Measurements from ENCODE around the gene L3MBTL3.

The L3MBTL3 gene

DNA sequence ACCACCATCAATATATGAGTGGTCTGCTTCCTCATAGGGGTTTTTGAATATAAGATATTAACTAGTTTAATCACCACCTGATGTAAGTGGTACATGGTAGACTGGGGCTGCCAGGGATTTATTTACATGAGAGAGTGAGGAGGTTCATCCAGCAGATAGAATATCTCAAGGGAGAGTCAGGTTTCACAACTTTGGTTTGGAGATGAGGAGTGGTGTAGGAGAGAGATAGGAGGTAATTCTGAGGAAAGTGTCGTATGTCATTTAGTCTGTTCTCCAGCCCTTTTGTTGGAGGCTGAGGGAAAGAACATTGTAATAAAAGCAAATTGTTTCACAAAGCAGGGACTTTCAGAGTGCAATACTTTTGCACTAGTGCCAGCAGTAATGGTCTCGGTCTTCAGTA, 16.8 kb downstream of the L3MBTL3 start:
- Histone ChIP-seq H3K27ac (ENCODE audit: low read depth, low read length) (no peak overlapping the region), H3K9ac (ENCODE audit: low read length) (no peak overlapping the region), H3K36me3 (ENCODE audit: low read length) (no peaks in the 10 kb centered on the region), H4K20me1 (ENCODE audit: low read depth, low read length) (no peaks in the 10 kb centered on the region), H2AFZ (ENCODE audit: low read depth, low read length, severe bottlenecking) (no peak overlapping the region), H3K9me2 (replicated peaks; ENCODE audit: insufficient read depth, low read length) (no peaks in the 10 kb centered on the region), H3K79me2 (ENCODE audit: insufficient read depth, low read length) (no peaks in the 10 kb centered on the region), H3K4me3 (ENCODE audit: insufficient read depth, low read length, poor library complexity, severe bottlenecking) (no peak overlapping the region), H3K27me3 (ENCODE audit: low read length) (no peaks in the 10 kb centered on the region), H3K9me3 (ENCODE audit: insufficient read depth, low read length) (no peaks in the 10 kb centered on the region), H3F3A (ENCODE audit: insufficient read depth) (no peaks in the 10 kb centered on the region), H3K4me2 (ENCODE audit: low read depth, low read length, poor library complexity, severe bottlenecking) (no peak overlapping the region)
- TF ChIP-seq, protein P1, sequence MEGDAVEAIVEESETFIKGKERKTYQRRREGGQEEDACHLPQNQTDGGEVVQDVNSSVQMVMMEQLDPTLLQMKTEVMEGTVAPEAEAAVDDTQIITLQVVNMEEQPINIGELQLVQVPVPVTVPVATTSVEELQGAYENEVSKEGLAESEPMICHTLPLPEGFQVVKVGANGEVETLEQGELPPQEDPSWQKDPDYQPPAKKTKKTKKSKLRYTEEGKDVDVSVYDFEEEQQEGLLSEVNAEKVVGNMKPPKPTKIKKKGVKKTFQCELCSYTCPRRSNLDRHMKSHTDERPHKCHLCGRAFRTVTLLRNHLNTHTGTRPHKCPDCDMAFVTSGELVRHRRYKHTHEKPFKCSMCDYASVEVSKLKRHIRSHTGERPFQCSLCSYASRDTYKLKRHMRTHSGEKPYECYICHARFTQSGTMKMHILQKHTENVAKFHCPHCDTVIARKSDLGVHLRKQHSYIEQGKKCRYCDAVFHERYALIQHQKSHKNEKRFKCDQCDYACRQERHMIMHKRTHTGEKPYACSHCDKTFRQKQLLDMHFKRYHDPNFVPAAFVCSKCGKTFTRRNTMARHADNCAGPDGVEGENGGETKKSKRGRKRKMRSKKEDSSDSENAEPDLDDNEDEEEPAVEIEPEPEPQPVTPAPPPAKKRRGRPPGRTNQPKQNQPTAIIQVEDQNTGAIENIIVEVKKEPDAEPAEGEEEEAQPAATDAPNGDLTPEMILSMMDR (IDR thresholded peaks at IDR 0.05; ENCODE audit: insufficient read depth, low read length, poor library complexity, severe bottlenecking), result no peak
- TF ChIP-seq EZH2phosphoT487 (conservative IDR thresholded peaks at IDR 0.05; ENCODE audit: low read length), result no peak

DNA sequence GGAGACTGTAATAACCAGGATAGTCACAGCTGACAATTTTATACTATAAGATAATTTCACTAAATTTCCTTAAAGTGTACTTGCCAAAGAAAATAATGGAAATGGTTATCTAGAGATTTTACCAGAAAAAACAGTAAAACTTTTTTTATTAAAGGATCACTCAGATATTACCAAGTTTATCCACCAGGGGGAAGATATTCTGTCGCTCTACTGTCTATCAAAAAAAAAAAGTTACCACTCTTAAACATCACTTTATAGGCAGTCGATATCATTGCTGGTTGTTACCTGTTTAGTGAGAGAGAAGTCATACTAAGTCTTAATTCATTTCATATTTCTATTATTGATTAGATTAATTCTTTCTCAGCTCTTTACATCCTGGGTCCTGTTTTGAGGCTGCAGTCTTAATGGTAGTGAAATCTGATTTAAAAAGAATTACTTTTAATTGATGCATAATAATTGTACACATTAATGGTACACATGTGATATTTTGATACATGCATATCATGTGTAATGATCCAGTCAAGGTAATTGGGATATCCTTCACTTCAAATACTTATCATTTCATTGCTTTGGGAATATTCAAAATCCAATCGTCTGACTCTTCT, 18.9 kb downstream of the L3MBTL3 start:
- Histone ChIP-seq H2AFZ (ENCODE audit: low read depth, low read length, severe bottlenecking) (no peak overlapping the region), H3K4me3 (ENCODE audit: insufficient read depth, low read length, poor library complexity, severe bottlenecking) (no peak overlapping the region), H4K20me1 (ENCODE audit: low read depth, low read length) (no peaks in the 10 kb centered on the region), H3F3A (ENCODE audit: insufficient read depth) (no peaks in the 10 kb centered on the region), H3K9me2 (replicated peaks; ENCODE audit: insufficient read depth, low read length) (no peaks in the 10 kb centered on the region), H3K79me2 (ENCODE audit: insufficient read depth, low read length) (no peaks in the 10 kb centered on the region), H3K27me3 (ENCODE audit: low read length) (no peaks in the 10 kb centered on the region), H3K4me2 (ENCODE audit: low read depth, low read length, poor library complexity, severe bottlenecking) (no peak overlapping the region), H3K9me3 (ENCODE audit: insufficient read depth, low read length) (no peaks in the 10 kb centered on the region), H3K27ac (ENCODE audit: low read depth, low read length) (no peak overlapping the region), H3K9ac (ENCODE audit: low read length) (no peak overlapping the region), H3K36me3 (ENCODE audit: low read length) (no peaks in the 10 kb centered on the region)
- TF ChIP-seq, protein P1 (IDR thresholded peaks at IDR 0.05; ENCODE audit: insufficient read depth, low read length, poor library complexity, severe bottlenecking), result peak; percentile 20
- no peak for TF ChIP-seq EZH2phosphoT487 (conservative IDR thresholded peaks at IDR 0.05; ENCODE audit: low read length)

GRCh38 chr6:130041594-130041993, 23.2 kb downstream of the L3MBTL3 start:
- H3K27ac ChIP-seq (ENCODE audit: low read depth, low read length), result no peak overlapping the region
- no peak for TF ChIP-seq EZH2phosphoT487 (conservative IDR thresholded peaks at IDR 0.05; ENCODE audit: low read length)
- TF ChIP-seq, protein P1 (IDR thresholded peaks at IDR 0.05; ENCODE audit: insufficient read depth, low read length, poor library complexity, severe bottlenecking), result no peak
- no peaks in the 10 kb centered on the region for H3K9me3 ChIP-seq (ENCODE audit: insufficient read depth, low read length)
- H4K20me1 ChIP-seq (ENCODE audit: low read depth, low read length), result no peaks in the 10 kb centered on the region
- H2AFZ ChIP-seq (ENCODE audit: low read depth, low read length, severe bottlenecking), result no peak overlapping the region
- H3K36me3 ChIP-seq (ENCODE audit: low read length), result no peaks in the 10 kb centered on the region
- H3K4me2 ChIP-seq (ENCODE audit: low read depth, low read length, poor library complexity, severe bottlenecking), result no peak overlapping the region
- H3K9ac ChIP-seq (ENCODE audit: low read length), result no peak overlapping the region
- H3K4me3 ChIP-seq (ENCODE audit: insufficient read depth, low read length, poor library complexity, severe bottlenecking), result no peak overlapping the region
- no peaks in the 10 kb centered on the region for H3K79me2 ChIP-seq (ENCODE audit: insufficient read depth, low read length)
- no peaks in the 10 kb centered on the region for H3K9me2 ChIP-seq (replicated peaks; ENCODE audit: insufficient read depth, low read length)
- no peaks in the 10 kb centered on the region for H3K27me3 ChIP-seq (ENCODE audit: low read length)
- H3F3A ChIP-seq (ENCODE audit: insufficient read depth), result no peaks in the 10 kb centered on the region

Data from SU-DHL-6 (cell line).